Activated CD8-positive, alpha-beta memory T cell treated with anti-CD3 and anti-CD28 coated beads for 1 hour (primary cell): ENCODE data around the gene SNED1.

Experiments
- DNase-seq, 2 donors: peaks; one replicate each; pipeline ENCODE4 v3.0.0-alpha.2; 2020; ENCODE audit warnings: low read depth in 1 of 2; ENCODE audit errors: extremely low read depth in 1 of 2

Gene SNED1

DNA sequence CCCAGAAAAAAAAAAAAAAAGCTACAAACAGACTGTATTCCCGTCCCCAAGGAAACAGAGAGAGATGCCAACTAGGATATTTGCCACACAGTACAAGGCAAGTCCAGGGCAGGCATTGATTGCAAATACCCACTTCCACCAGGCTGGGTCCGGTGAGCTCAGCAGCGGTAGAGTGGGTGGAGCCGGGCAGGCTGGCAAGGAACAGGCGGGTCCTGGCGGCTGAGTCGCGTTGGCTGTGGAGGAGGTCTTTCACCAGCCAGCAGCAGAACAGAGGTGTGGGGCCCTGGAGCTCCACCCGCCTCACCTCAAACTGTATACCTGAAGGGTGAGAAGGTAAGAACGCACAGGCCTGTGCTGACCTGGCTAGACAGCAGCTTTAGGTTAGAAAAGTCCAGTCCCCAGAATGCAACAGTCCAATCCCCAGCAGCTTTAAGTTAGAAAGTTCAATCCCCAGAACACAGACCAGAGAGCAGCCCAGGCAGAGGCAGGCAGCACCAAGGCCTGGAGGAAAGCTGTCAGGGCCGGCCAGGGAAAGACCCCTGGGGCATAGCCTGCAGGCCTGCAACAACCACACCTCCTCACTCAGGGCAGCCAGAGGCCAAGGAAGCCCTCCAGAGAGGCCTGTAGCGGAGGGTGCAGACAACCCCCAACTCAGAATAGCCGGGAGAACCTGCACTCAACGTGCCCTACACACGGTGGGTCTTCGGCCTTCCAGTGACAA is 125.6 kb downstream of the SNED1 start:
- no peak for DNase-seq

- no peak for DNase-seq
Measured at GRCh38 chr2:241125626-241126025, 127.2 kb downstream of the SNED1 start.

- no peak for DNase-seq
Measured at GRCh38 chr2:241126201-241126611, 127.8 kb downstream of the SNED1 start.

DNA sequence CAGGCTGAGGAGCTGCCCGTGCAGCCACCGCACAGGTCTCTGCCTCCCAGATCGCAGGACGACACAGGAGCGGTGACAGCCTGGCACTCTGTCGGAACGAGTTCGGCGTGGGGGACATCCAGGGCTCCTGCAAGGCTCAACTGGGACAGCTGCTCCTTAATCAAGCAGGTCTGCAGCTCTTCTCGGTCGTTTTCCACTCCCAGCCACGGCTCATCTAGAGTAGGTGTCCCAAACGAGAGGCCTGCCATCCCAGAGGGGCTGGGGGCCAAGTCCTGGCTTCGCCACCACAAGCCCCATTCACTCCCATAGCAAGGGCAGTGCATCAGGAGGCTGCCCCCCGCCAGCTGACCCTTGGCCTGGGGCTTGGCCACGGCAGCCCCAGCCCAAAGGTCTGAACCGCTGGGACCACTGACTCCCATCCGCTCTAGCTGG is 128.4 kb downstream of the SNED1 start:
- DNase-seq = no peak

DNA sequence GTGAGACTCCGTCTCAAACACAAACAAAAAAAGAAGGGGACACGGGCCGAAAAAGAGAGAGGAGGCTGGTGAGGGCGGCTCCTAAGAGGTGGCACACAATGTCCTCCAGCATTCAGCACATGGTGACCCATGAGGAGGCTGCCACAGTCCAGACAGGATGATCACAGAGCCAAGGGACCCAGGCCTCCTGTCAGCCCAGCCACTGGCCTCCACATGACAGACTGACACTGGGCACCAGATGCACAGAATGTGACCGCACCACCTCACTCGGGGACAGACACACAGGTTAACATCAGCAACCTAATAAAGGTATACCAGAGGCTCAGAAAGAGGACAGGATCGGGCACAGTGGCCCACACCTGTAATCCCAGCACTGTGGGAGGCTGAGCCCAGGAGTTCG is 129.8 kb downstream of the SNED1 start:
- no peak for DNase-seq

GRCh38 chr2:241129086-241129871 is 130.9 kb downstream of the SNED1 start:
- no peak for DNase-seq

GRCh38 chr2:241130316-241130715 is 131.9 kb downstream of the SNED1 start:
- DNase-seq = no peak

- DNase-seq = no peak
Measured at GRCh38 chr2:241131531-241131930, 133.1 kb downstream of the SNED1 start.

GRCh38 chr2:241132538-241133435 is 134.4 kb downstream of the SNED1 start:
- no peak for DNase-seq

- DNase-seq = no peak
Measured at GRCh38 chr2:241133436-241133820, 135.0 kb downstream of the SNED1 start.

DNA sequence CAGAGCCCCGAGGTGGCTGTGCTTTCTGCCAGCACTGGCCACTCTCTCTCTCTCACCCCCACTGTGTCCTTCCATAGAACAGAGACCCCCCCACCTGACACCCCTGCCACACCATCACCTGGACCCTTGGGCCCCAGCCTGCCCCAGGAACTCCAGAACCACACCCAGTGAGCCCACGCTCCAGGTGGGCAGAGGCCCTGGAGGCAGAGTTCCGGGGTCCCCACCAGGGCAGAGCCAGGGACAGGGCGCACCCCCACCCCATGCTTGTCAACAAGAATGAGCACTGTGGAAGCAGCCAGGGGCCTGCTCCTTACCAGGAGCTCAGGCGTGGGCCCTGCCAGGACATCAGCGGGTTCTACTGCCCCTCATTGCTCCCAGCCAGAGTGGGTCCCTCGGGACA is 136.3 kb downstream of the SNED1 start:
- DNase-seq = no peak

DNA sequence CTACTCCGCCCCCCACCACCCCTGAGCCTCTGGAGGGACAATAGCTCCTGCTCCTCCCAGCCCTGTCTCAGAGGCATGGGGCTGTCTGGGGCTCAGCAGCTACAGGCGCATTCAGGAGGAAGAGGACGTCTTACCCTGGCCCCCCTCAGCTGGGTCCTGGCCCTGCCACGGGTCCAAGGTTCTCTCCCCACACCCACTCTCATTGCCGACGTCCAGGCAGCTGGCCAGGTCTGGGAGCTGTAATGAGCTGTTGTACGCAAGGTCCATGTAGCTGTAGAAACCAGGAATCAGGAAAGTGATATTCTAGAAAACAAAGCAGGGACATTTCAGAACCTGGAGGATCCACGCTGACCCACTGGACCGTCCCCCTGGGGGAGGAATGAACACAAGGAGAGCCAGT is 137.3 kb downstream of the SNED1 start:
- DNase-seq = no peak

GRCh38 chr2:241136191-241136590 is 137.8 kb downstream of the SNED1 start:
- DNase-seq = no peak

- DNase-seq = no peak
Measured at GRCh38 chr2:241136661-241137260, 138.3 kb downstream of the SNED1 start.

- no peak for DNase-seq
Measured at GRCh38 chr2:241137276-241138190, 139.1 kb downstream of the SNED1 start.

DNA sequence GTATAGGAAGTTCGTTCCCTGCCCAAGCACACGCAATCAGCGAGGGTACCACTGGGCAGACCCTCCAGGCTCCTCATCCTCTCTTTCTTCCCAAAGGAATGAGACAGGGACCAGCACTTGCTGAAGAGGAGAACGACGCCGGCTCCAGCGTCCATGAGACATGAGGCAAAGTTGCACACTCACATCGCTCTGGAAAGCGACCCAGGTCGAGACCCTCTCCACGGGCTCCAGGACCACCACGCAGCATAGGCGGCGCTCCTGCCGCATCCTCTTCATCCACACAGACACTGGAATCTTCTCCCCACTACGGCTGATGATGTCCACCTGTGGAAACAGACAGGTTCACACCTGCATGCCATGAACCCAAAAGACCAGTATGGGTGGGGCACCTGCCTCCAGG is 140.1 kb downstream of the SNED1 start:
- DNase-seq = no peak

DNA sequence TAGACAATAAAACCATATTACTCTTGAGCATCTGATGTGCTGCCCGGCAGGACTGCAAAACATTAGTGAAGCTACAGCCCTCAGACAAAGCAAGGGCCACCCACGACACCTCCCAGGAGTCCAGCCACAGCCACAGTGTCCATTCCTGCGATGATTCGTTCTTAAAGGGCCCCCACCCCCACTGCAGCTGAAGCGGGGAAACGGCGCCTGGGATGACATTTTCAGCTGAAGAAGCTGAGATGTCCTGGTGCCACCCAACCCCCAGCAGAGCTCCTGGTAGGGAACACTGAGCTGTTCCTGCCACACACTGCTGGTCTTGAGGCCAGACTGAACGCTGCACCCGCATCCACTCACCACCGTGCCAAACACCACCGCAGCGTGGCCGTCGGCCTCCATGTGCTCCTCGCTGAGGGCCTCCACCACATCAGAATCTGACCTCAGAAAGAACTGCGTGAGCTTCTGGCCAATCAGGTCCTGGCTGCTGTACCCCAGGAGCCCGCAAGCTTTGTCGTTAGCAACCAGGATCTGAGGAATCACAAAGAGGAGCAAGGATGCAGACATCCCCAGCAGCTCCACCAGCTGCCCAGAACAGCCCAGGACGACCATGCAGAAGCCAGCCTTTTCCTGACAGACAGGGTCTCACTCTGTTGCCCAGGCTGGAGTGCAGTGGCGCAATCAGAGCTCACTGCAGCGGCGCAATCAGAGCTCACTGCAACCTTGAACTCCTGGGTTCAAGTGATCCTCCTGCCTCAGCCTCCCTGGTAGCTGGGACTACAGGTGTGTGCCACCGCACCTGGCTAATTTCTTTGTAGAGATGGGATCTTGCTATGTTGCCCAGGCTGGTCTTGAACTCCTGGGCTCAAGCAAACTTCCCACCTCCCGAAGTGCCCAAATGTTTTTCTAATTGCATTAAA is 141.4 kb downstream of the SNED1 start:
- no peak for DNase-seq

DNA sequence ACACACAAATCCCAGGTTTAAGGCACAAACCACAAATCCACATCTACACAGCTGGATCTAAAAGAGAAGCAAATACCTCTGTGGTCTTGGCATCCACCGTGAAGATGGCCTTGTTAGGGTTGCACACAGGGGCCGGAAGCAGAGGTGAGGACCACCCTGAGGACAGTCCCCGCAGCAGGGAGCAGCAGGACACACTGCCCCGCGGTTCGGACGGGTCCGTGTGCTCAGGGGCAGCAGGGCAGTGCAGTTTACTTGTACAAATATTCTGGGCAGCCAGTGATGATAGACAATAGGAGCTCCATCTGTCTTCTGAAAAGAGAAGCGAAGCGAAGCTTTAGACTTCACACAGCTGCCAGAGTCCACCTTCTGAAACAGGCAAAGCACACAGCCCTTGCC is 142.0 kb downstream of the SNED1 start:
- DNase-seq = no peak

- DNase-seq = no peak
Measured at GRCh38 chr2:241141214-241141770, 142.9 kb downstream of the SNED1 start.
